Omental fat pad (tissue), 4 donors: ENCODE data around the gene TTLL11. TPM values are rescaled to one million over a fixed set of nuclear protein-coding genes. Genes with fewer than 3 reads are reported as not detected.

ENCODE experiments used
- ATAC-seq: fragments of 150-250 bp; one replicate; pipeline ENCODE4 v1.9.1; 2016; ENCODE audit warnings: mild to moderate bottlenecking, moderate library complexity; ENCODE audit not compliant: low FRiP score
- DNase-seq: peaks from one replicate; pipeline ENCODE4 v3.0.0-alpha.2; 2019; ENCODE audit warnings: low spot score
- total RNA-seq, 4 donors: library from RNA; depleted of rRNA; stranded (reverse); fragments of >200 nt; gene quantifications; one replicate each; pipeline ENCODE4 v1.1.0, GENCODE V29; 2016
- TF ChIP-seq, protein P1 (sequence below), 3 donors: fragments of 450-650 bp; IDR thresholded peaks; one replicate each; pipeline ENCODE4 v1.5.1; 2016 to 2017; ENCODE audit warnings: antibody characterized with exemption in 3 of 3, mild to moderate bottlenecking in 3 of 3, moderate library complexity in 2 of 3

The TTLL11 gene
- total RNA-seq, 4 donors from 2014 or later, result 7.0 to 16.0 (median 10.2) TPM

GRCh38 chr9:121860744-121861143 is 232.4 kb downstream of the TTLL11 start:
- no peak for DNase-seq
- TF ChIP-seq, protein P1, sequence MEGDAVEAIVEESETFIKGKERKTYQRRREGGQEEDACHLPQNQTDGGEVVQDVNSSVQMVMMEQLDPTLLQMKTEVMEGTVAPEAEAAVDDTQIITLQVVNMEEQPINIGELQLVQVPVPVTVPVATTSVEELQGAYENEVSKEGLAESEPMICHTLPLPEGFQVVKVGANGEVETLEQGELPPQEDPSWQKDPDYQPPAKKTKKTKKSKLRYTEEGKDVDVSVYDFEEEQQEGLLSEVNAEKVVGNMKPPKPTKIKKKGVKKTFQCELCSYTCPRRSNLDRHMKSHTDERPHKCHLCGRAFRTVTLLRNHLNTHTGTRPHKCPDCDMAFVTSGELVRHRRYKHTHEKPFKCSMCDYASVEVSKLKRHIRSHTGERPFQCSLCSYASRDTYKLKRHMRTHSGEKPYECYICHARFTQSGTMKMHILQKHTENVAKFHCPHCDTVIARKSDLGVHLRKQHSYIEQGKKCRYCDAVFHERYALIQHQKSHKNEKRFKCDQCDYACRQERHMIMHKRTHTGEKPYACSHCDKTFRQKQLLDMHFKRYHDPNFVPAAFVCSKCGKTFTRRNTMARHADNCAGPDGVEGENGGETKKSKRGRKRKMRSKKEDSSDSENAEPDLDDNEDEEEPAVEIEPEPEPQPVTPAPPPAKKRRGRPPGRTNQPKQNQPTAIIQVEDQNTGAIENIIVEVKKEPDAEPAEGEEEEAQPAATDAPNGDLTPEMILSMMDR (IDR thresholded peaks at IDR 0.05), result no peak
- no peak for ATAC-seq

DNA sequence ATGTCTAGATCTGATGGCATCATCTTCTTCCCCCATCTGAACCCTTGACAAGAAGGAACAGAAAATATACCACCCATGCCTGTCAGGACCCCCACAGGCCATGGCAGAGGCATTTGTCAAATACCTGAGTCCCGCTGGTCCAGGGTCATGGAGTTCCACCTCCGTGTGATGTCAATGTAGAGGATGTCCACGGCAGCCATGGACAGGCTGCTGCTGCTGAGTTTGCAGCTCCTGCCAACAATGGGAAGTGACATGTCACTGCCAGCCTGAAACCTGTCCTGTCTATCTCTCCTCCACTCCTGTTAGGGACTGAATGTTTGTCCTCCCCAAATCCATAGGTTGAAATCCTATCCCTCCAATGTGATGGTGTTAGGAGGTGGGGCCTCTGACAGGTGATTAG is 232.9 kb downstream of the TTLL11 start:
- TF ChIP-seq, protein P1 (IDR thresholded peaks at IDR 0.05), result no peak
- no peak for ATAC-seq
- DNase-seq, result no peak

DNA sequence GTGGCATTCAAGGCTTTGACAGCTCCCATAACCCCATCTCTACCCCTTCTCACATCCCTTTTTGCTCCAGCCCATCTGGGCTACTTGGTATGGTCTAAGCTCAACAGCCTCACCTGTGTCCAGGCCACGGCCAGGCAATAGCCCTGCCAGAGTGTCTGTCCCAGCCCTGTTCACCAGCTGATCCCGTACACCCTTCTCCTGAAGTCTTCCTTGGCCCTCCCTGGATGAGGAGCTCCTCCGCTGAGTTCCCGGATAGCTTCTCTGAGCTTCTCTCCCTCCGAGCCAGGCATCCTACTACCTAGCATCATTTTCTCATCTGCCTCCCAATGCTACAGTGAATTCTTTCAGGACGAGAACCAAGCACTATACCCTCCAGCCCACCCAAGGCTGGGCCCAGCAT is 233.5 kb downstream of the TTLL11 start:
- TF ChIP-seq, protein P1 (IDR thresholded peaks at IDR 0.05), result no peak
- ATAC-seq, result no peak
- DNase-seq, result no peak

DNA sequence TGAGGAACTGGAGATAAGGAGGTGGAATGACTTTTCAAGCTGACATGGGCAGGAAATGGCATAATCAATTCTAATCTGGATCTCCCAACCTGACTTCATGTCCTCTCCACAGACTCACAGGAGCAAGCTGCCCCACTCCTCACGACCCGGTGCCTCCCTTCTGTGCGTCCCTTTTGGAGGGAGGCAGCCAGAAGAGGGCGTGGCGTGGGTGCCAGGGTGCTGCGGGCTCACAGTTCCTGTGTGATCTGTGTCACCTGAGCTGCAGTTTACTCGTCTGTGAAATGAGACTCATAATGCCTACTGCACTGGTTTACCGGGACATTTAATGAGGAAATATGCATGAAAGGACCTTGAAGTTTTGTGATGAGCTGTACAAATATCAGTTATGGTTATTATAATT is 234.3 kb downstream of the TTLL11 start:
- DNase-seq (no peak), ATAC-seq (no peak)
- TF ChIP-seq, protein P1 (IDR thresholded peaks at IDR 0.05), result no peak

- no peak for DNase-seq
- TF ChIP-seq, protein P1 (IDR thresholded peaks at IDR 0.05), result no peak
- ATAC-seq, result no peak
These were observed 235.2 kb downstream of the TTLL11 start for GRCh38 chr9:121857928-121858327.

DNA sequence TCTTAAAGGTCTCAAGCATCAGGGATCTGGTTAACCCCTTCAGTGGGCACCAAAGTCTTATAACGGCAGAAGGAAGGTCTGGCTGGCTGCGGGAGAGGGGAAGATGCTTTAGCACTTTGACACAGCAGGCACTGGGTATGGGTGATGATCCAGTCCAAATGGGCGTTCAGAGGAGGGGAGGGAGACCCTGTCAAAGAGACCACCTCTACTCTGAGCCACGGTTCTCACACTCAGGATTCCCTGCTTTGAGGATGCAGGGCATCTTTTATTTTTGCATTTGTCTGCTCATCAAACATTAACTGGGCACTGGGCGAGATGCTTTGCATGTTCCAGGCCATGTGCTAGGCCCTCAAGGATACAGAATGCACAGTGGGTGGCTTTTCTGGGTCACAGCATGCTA is 237.6 kb downstream of the TTLL11 start:
- TF ChIP-seq, protein P1 (IDR thresholded peaks at IDR 0.05), result no peak
- ATAC-seq, result no peak
- DNase-seq, result no peak

DNA sequence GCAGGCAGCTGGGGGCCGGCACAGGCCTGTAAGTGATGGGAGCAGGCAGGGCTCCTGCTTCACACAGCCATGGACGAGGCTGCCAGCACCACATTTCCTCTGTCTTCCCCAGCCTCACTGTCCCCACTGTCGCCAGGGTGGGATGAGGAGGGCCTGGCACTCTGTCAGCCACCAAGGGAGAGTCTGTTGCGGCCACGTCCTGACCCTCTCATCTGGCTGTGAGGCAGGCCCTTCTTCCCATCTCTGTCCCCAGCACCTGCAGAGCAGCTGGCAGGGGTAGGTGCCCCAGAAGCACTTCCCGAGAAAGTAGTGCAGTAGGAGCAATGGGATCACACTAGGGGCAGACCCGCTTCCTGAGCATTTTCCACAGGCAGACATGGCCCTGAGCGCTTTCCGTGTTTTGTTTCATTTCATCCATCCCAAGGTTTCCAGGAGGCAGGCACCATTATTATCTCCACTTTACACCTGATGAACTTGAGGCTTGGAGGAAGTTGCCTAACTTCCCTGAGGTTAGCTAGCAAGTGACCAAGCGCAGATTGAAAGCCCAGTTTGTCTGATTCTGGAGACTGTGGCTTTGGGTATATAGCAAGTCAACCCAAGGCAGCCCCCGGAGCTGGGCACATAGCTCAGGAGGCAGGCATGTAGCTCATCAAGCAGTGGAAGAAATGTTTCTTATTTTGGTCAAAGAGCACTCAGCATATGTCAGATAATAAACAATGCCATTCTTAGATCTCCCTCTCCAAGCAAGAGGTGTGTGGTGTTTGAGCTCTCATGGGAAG is 239.3 kb downstream of the TTLL11 start:
- no peak for DNase-seq
- ATAC-seq, result no peak
- TF ChIP-seq, protein P1 (IDR thresholded peaks at IDR 0.05), result no peak
